HG03342 (cell line): ENCODE measurements around the gene CAMK2G.
"Not testable (repeated sequence)": the region's sequence is repeated elsewhere in the genome, so short reads cannot be mapped to it uniquely, and the experiment has no call there.

Source experiments
- ATAC-seq: cut with Tn5 transposase; IDR thresholded peaks from one replicate; pipeline ENCODE4 v1.9.1; 2021; ENCODE audit warnings: mild to moderate bottlenecking, moderate library complexity; ENCODE audit not compliant: unreplicated experiment

The CAMK2G gene

GRCh38 chr10:73842349-73842748, 32.0 kb downstream of the CAMK2G start:
- ATAC-seq: no peak

DNA sequence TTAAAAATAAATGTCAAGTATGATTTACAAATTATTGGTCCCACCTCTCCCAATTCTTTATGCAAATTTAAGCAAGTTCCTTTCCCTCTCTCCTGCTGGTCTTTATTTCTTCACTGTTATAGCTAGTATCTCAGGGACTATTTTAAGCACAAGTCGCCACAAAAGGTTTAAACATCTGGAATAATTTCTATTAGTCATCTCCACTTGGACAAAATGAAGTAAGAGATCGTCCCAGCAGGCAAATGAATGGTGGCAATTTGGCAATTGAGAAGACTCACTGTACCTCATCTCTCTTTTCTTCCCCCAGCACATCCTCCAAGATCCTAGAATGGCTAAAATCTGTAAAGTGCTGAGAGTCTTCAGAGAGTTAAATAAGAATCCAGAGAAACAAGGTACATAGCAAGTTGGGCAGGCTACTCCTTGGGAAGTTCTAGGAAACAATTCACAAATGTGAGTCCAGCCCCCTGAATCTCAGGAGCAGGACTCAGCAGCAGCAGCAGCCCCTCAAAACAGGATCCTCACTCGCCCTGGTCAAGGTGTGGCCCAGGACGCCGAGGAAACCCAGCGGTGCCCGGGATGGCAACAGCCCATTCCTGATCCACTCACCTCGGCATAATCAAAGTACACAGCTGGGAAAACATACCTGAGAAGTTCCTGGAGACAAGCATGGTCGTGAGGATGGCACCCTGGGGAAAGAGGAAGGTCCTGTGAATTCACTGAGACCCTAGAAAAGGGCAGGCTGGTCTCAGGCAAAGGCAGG, 32.6 kb downstream of the CAMK2G start:
- ATAC-seq: no peak

DNA sequence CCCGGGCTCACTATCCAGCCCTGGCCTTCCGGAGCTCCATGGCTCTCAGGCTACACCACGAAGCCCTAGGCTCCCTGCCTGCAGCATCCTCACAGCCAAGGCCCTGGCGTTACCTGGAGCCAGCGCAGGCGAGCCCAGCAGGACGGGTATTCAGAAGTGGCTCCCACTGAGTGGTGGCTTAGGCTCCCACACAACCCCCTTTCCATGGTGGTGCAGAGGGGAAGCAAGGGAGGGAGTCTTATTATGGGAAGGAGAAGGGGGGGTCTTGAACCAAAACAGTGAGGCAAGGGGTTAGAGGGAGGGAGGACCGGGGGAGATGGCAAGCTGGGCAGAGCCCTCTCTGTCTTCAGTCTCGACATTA, 33.3 kb downstream of the CAMK2G start:
- ATAC-seq: no peak

- ATAC-seq: no peak
Measured at GRCh38 chr10:73840403-73841060, 33.8 kb downstream of the CAMK2G start.

DNA sequence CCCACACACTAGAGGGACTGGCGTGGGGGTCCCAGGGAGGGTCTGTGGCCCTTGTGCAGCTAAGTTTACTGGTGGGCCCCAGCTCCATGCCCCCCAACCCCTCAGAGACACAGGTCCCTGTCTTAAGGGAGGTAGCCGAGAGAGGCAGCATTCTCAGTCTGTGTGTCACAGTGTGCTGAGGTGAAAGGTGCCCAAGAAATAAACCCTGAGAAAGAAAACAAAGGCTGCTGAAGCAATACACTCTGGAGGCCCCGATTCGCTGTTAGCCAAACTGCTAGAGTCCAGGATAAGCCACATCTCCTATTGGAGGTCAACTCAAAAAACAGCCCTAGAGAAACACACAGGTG, 34.3 kb downstream of the CAMK2G start:
- ATAC-seq: no peak

DNA sequence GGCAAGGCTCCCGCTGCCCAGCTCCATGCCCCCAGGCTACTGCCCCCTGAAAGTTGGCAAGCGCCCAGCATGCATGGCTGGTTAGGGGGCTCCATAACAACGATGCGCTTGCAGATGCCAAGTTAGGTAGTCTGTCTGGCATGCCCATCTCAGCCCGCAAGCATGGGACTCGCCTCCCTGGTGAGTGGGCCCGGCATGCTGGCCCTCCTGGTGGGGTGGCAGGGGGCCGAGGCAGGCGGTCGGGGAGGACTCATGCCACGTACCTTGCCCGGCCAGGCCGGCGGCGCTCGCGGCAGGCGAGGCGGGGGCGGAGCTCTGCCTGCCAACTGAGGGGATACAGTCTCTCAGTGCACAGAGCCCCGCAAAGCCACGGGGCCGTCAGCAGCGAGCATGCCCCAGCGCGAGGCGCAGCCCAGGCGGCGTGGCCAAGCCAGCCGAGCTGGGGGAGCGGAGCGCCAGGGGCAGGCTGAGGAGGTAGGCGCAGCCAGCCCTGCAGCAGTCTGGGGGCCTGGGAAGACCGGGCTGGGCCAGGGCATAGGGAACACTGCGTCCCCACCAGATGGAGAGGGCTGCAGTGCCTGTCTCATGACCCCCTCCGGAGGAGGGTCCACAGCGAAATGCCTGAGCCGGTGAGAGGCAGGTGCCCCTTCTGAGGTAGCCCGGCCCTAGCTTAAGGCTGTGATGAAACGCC, 34.9 kb downstream of the CAMK2G start:
- no peak for ATAC-seq

GRCh38 chr10:73838827-73839226, 35.5 kb downstream of the CAMK2G start:
- no peak for ATAC-seq

DNA sequence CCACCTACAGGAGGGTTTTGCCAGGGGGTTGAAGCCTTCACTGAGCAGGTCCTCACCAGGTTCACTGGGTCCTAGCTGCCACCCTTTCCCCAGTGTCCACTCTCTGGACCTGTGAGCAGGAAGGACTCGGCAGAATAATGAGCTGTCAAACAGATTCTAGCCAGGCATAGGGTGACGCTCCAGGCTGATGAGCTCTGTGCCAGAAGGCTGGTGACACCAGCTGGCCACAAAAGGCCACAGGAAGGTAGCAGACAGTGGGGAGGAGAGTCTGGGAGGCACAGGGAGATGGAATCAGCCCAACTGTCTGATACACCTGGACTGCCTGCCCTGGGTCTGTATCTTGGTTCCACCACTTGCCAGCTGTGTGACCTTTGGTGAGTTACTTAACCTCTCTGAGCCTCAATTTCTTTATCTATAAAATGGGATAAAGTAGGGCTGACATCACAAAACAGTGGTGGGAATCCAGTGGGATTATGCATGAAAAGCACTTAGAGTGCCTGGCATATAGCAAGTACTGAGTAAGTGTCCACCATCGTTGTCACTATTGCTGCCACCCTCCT, 36.3 kb downstream of the CAMK2G start:
- no peak for ATAC-seq

- no peak for ATAC-seq
Measured at GRCh38 chr10:73837072-73837471, 37.3 kb downstream of the CAMK2G start.

- no peak for ATAC-seq
Measured at GRCh38 chr10:73836427-73836980, 37.9 kb downstream of the CAMK2G start.

- ATAC-seq: not testable (repeated sequence)
Measured at GRCh38 chr10:73829090-73829489, 45.3 kb downstream of the CAMK2G start.

GRCh38 chr10:73828161-73828560, 46.2 kb downstream of the CAMK2G start:
- ATAC-seq: no peak

DNA sequence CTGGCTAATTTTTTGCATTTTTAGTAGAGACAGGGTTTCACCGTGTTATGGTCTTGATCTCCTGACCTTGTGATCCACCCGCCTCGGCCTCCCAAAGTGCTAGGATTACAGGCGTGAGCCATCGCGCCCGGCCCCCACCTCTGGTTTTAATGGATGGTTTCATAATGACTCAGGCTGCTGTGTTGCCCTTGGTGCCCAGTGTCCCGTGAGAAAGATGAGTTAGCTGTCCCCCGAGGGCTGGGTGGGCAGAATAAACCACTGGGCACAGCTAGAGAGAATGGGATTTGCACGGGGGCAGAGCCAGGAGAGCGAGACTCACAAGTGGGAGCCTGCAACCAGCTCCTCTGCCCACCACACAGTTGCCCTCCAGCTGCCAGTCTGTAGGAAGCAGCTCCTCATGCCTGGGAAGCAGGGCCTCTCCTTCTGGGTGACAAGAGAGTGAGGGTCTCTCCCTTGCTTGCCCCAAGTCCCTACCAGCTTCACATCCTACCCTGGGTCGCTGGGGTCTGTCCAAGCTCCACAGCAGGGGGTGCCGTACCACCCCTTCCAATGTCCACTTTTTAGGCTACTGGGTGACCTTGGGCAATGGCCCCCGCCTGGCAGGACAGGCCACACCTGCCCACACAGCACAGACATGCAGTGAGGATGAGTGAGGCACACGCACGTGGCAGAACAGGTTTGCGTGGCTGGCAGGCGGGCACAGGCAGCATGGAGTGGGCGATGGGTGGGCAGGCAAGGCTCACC, 46.8 kb downstream of the CAMK2G start:
- ATAC-seq: no peak

GRCh38 chr10:73824146-73824725, 50.1 kb downstream of the CAMK2G start:
- no peak for ATAC-seq

DNA sequence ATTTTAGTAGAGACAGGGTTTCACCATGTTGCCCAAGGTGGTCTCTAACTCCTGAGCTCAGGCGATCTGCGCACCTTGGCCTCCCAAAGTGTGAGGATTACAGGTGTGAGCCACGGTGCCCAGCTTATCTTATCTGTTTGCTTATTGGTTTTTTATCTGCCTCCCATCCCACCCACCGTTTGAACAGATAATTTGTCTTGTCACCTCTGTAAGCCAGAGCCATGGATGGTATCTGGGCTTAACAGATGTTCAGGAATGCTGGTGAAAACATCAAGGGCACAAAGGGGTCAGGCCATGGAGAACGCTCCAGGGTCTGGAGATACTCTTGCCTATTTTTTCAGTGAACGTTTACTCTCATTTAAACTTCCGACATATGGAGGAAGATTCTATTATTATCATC, 51.0 kb downstream of the CAMK2G start:
- ATAC-seq: no peak

- ATAC-seq: no peak
Measured at GRCh38 chr10:73819513-73820093, 54.8 kb downstream of the CAMK2G start.

GRCh38 chr10:73819081-73819480, 55.3 kb downstream of the CAMK2G start:
- ATAC-seq: no peak

DNA sequence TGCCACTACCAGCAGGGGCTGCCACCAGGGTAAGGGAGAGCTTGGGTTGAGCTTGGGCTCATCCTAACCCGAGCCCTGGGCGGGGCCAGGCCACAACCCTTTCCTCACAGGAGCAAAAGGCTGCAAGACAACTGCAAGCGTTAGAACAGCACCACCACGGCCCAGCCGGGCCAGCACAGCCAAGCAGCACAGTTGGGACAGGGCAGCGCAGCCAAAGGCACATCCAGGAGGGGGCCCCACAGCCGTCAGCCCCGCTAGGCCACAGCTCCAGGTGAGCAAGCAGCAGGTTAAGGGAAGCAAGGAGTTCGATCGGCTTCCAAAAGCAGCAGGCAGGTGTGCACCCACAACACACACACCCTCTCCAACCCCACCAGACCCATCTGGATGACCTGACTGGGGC, 56.0 kb downstream of the CAMK2G start:
- no peak for ATAC-seq

- no peak for ATAC-seq
Measured at GRCh38 chr10:73817826-73818225, 56.5 kb downstream of the CAMK2G start.
